HuH-7.5 (cell line): ENCODE results near the gene PCBP3.
"Not testable (repeated sequence)": the region's sequence is repeated elsewhere in the genome, so short reads cannot be mapped to it uniquely, and the experiment has no call there.

Source experiments
- DNase-seq: peaks from one replicate; pipeline ENCODE4 v3.0.0; 2011; ENCODE audit warnings: low spot score

The PCBP3 gene

GRCh38 chr21:45643021-45643980, at the start of gene PCBP3:
Gene PCBP3, plus strand, starts transcription at chr21:45643725. Its CDS starts 206,361 bp downstream, at chr21:45850086.
- DNase-seq, result peak; percentile 34

- DNase-seq, result no peak
Measured at GRCh38 chr21:45594721-45595489, 48.6 kb upstream of the PCBP3 start.

DNA sequence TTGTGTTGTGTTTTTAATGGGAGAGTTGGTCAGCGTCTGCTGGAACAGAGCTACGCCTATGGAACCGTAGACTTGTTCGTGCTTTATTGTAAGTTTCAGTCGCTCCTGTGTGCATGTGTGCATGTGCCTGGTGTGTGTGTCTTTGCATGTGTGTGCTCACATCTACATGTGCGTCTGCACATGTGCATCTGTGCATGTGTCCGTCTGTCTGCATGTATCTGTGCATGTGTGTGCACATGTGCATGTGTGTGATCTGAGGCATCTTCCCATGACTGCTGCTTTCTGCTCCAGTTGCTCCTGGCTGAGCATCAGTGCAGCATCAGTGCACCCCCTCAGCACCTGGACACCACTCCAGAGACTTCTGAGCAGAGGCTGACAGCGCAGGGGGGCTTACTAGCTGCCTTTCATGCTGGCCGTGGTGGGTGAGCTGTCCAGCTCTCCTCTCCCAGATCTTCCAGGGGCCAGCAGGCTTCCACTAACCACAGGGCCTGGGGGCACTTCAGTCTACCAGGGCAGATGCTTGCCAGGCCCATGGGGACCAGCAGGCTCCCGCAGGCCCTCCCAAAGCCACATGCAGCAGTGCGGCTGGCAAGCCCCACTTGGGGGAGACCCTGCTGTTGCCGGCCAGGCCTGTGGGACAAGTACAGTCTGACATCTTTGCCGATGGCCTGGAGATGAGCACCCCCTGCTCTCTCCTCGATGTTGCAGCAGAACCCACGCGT, 47.8 kb upstream of the PCBP3 start:
- no peak for DNase-seq

DNA sequence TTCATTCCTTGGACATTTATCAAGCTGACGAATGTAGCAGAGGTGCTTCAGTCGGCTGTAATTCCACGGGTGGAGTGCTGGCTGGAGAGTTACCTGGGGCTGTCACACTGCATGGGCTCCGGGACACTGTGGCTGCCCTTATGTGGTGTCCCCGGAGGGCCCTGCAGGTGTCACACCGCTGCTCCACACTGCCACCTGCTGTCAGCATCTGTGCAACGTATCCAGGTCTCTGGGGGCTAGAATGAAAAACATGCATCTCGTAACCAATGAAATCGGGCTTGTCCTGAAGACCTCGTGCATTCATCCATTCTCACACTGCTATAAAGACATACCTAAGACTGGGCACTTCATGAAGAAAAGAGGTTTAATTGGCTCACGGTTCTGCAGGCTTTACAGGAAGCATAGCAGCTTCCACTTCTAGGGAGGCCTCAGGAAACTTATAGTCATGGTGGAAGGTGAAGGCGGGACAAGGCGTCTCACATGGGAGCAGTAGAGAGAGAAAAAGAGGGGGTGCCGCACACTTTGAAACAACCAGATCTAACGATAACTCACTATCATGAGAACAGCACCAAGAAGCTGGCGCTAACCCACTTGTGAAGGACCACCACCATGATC, 46.7 kb upstream of the PCBP3 start:
- peak; percentile 90 for DNase-seq

GRCh38 chr21:45598109-45598508, 45.4 kb upstream of the PCBP3 start:
- DNase-seq, result no peak

DNA sequence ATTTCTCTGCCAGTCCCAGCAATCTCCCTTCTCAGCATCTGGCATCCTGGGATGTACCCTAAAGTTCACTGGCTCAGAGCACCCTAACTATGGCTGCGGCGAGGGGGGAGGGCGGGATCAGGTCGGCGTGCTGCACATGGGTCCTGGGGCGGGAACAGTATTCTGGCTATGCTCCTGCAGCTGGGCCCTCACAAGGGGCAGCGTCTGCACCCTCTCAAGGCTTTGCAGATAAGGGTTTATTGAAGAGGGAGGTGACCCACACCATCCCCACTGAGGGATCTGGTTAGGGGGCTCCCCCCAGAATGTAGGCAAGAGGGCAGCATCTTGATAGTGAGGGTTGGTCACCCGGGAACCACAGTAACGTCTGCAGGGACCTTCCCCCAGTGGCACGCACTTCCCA, 44.9 kb upstream of the PCBP3 start:
- DNase-seq, result no peak

- DNase-seq, result no peak
Measured at GRCh38 chr21:45599146-45599581, 44.4 kb upstream of the PCBP3 start.

DNA sequence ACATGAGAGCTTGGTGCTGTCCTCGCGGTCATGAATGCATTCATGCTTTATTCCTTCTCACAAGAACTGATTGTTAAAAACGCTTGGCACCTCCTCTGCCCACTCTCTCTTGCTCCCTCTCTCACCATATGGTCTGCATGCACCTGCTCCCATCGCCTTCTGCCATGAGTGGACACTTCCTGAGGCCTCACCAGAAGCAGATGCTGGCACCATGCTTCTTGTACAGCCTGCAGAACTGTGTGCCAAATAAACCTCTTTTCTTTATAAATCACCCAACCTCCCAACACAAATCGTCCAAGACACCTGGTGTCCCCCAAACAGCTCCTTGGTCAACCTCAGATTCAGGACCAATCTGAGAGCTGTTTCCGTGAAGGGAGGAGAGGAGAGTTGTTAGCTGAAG, 43.3 kb upstream of the PCBP3 start:
- DNase-seq, result no peak

DNA sequence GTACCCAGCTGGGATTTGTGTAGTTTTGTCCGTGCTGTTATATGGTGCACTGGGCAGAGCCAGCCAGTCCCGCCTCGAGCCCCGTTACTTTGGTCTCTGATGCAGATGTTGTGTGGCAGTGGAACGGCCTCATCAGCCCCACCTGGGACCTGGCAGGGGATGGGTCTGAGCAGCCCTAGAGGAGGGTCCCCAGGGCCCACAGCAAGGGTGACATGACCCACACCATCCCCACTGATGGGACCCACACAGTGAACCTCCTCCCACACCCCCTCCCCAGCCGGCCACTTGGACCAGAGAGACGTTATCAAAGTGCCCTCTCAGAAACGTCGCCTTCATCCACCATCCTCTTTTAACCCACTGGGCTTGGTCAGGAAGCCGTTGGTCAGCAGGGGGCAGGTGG, 42.0 kb upstream of the PCBP3 start:
- no peak for DNase-seq

DNA sequence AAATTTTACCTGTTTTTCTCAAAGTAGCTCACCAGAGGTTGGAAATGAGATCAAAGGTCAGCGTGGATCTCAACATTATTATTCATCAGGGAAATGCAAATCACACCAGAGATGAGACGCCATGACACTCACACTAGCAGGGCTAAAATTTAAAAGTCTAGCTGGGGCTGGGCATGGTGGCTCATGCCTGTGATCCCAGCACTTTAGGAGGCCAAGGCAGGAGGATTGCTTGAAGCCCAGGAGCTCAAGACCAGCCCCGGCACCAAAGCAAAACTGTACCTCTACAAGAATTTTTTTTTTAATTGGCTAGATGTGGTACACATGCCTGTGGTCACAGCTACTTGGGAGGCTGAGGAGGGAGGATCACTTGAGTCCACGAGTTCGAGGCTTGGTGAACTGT, 41.4 kb upstream of the PCBP3 start:
- no peak for DNase-seq

GRCh38 chr21:45603481-45603880, 40.0 kb upstream of the PCBP3 start:
- no peak for DNase-seq

GRCh38 chr21:45604681-45605080, 38.8 kb upstream of the PCBP3 start:
- DNase-seq, result not testable (repeated sequence)

GRCh38 chr21:45607021-45607908, 36.3 kb upstream of the PCBP3 start:
- DNase-seq, result no peak

DNA sequence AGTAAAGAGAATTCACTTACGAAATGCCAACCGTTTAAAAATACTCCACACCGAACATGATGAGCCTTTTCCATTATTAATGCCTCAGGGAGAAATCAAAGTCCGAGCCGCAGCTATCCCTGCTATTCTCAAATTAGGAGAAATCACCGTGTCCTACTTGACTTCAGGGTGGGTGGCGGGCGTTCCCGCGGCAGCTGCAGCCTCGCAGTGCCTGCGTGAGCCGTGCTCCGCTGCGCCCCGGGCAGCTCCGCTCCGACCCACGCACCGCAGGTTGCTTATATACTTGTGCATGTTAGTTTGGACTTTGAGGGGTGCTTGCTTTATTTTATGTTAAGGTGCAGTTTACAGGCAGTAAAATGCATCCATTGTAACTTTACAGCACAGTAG, 35.6 kb upstream of the PCBP3 start:
- DNase-seq, result no peak

GRCh38 chr21:45608747-45609470, 34.6 kb upstream of the PCBP3 start:
- not testable (repeated sequence) for DNase-seq

DNA sequence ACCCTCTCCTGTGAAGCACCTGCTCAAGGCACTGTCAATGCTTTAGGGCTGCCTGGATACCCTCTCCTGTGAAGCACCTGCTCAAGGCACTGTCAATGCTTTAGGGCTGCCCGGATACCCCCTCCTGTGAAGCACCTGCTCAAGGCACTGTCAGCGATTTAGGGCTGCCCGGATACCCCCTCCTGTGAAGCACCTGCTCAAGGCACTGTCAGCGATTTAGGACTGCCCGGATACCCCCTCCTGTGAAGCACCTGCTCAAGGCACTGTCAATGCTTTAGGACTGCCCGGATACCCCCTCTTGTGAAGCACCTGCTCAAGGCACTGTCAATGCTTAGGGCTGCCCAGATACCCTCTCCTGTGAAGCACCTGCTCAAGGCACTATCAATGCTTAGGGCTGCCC, 33.9 kb upstream of the PCBP3 start:
- DNase-seq, result not testable (repeated sequence)

GRCh38 chr21:45611296-45611695, 32.2 kb upstream of the PCBP3 start:
- DNase-seq, result no peak

GRCh38 chr21:45611939-45612664, 31.4 kb upstream of the PCBP3 start:
- DNase-seq, result no peak

- not testable (repeated sequence) for DNase-seq
Measured at GRCh38 chr21:45612665-45613019, 30.9 kb upstream of the PCBP3 start.

DNA sequence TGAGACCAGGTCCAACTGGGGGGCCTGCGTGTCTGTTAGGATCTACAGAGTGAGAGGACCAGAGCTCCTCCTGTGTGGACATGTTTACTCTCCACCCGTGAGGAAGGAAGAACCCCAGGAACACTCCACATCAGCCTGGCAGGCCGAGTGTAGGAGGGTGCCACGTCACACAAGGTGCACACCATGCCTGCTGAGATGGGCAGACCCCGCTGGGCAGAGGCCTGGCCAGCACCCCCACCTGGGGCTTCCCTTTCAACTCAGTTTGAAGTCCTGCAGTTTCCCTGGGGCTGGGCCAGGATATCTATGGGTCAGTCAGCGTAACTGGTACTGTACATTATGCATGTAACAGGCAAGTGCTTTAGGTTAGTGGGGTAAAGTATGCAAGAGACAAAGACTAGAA, 30.1 kb upstream of the PCBP3 start:
- DNase-seq, result no peak
